HuH-7.5 (cell line): Measurements from ENCODE around the gene RCAN2.

Experiments
- DNase-seq: peaks from one replicate; pipeline ENCODE4 v3.0.0; 2011; ENCODE audit warnings: low spot score

RCAN2 gene

DNA sequence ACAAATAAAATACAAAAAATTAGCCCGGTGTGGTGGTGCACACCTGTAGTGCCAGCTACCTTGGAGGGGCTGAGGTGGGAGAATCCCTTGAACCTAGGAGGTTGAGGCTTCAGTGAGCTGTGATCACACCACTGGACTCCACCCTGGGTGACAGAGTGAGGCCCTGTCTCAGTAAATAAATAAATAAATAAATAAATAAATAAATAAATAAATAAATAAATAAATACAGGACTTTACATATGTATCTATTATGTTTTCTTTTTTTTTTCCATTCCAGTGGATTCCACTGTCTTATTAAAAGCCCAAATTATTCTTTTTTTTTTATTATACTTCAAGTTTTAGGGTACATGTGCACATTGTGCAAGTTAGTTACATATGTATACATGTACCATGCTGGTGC lies 279.3 kb downstream of the RCAN2 start:
- DNase-seq: no peak

DNA sequence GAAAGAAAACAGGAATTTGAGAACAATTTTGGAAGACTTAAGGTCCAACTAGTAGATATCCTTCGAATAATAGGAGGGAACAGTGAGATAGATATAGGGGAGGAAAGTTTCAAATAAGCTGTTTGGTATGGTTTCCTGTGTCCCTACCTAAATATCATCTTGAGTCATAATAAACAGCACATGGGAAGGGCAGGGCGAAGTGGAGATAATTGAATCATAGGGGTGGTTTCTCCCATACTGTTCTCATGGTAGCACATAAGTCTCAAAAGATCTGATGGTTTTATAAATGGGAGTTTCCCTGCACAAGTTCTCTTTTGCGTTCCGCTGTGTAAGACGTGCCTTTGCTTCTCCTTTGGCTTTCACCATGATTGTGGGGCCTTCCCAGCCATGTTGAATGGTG lies 281.0 kb downstream of the RCAN2 start:
- no peak for DNase-seq

DNA sequence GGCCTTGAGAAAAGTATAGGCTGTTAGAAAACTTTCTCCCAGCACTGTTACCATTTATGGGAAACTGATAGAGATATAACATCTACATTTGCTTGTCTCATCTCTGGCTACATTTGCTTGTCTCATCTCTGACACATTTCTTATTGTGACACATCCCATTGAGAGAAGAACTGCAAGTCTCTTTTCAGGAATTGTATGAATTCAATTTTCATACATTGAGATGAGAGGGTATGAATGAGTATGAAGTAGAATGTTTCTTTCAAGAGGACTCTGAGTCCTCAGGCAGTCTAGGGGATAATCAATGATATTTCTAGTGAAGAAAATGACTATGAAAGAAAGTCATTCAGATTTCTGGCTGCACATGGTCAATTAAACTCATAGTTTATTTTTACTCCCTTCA lies 282.9 kb downstream of the RCAN2 start:
- no peak for DNase-seq

DNA sequence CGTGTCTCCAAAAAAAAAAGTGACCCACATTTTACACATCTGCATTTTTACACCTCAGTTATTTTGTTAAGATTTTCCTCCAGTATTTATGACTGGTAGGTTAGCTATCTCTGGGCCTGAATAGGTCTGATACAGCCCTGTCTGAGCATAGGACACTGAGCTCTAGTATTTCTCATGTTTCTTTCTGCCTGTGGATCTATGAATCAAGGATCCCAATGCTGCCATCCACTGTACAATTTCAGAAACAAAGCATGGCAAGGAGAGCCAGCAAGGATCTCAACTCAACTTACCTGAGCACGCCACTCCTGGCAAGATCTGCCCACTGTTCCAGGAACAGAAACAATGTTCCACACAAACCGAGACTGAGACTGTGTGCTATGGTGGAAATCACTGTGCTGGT lies 284.1 kb downstream of the RCAN2 start:
- DNase-seq: no peak

GRCh38 chr6:46204880-46205650 lies 286.2 kb downstream of the RCAN2 start:
- no peak for DNase-seq

DNA sequence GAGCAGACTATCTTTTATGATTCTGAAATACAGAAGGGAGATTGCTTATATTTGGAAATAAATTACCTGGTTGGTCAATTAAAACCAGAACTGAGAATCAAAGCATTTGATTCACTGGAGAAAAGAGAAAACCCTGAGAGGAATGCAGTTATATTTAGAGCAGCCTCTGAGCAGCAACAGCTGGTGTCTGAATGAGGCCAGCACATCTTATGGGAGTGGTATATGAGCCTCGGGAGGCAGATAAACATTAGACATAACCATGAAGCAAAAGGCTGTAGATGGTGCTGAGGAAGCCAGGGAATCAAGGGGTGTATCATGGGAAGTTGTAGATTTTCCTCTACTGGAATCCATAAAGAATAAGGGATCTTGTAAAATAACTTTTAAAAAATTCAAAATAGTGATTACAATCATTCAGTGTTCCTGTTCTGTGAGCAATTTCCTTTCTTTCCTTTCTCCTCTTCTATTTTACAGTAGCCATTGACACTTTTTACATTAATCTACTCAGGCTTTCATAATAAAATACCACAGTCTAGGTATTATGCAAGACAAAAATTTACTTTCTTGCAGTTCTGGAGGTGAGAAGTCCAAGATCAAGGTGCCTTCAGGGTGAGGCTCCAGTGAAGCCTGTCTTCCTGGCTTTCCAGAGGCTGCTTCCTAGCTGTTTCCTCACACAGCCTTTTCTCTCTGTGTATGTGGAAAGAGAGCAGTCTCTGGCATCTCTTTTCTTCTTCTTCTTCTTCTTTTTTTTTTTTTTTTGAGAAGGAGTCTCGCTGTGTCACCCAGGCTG lies 287.7 kb downstream of the RCAN2 start:
- no peak for DNase-seq

DNA sequence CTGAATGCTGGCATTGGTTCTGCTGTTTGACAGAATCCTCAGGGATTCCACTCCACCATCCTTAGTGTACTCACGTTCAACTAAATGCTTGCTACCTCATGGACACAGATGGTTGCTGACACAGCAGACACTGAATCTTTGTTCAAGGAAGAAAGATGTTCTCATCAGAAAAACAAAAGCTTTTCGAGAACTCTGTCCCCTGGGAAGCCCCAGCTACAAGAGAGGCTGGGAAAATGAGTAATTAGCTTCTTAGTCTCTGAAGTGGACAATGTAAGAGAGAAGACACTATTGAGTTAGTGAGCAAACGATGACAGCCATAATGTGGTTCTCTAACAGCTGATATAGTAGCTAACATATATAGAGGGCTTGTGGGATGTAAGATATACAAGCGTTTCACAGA lies 289.5 kb downstream of the RCAN2 start:
- no peak for DNase-seq

DNA sequence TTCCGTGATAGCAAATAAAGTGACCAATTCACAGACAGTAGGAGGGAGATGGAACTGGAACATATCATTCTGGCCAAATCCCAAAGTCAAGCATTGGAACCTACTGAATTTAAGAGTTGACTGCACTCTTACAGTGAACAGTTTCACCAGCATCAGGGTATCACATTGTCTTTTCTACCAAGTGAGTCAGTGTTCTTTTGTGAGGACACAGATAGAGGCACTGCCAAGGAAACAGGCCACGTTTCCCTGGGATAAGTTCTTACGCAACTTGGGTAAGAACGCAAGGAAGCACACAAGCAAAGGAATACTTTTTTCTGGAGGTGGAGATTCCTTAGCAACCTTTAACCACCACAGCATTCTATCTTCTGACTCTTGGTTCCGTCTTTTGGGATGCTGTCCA lies 291.9 kb downstream of the RCAN2 start:
- DNase-seq: no peak

- no peak for DNase-seq
Observed at GRCh38 chr6:46191961-46192360, 299.3 kb downstream of the RCAN2 start.

- no peak for DNase-seq
Observed at GRCh38 chr6:46190889-46191288, 300.4 kb downstream of the RCAN2 start.

DNA sequence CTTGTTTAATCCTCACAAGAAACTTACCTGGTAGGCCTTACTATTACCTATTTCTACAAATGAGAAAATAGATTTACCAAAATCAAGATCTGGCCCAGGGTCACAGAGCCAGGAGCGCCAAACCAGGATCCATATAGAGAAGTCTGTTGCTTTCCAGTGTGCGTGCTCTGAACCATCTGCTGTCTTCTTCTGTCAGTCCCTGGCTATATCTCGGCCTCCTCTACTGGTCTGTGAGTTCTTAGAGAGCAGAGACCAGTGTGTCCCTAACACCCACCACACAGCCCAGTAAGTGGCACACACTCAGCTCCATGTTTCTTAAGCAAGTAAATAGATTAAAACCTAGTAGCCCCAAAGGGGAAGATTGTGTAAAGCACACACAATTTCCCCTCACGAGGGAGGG lies 301.5 kb downstream of the RCAN2 start:
- DNase-seq: no peak

DNA sequence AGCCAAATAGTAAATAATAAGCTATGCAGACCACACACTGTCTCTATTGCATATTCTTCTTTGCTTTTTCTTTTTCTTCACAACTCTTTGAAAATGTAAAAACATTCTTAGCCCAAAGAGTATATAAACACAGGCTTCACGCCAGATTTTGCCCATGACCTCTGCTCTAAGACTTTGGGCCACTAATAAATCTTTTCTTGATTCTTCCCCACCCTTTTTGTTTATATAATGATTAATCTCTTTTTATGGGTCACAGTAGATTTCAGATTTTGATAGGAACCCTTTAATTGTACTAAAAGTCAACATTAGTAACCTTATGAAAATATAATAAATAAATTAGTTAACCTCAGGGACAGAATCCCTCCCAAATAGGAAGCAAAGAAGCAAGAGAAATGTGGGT lies 304.7 kb downstream of the RCAN2 start:
- no peak for DNase-seq

- no peak for DNase-seq
Observed at GRCh38 chr6:46184114-46184513, 307.1 kb downstream of the RCAN2 start.

DNA sequence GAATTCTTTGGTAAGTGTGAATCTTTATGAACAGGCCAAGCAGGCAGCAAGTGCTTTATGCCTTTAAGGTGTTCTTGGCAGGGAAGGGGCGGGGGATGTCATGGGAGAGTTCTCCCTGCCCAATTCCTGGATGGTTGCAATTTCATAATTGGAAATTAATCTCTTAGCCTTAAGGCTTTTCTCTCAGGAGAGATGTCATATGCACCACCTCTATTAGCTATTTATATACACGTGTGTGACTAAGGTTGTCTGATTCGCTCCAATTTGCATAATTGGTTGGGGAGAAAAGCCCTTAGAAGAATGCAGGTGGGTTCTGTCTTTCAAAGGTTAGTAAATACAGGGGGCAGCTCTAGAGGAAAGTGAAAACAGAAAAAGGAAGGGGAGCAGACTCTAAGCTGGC lies 315.3 kb downstream of the RCAN2 start:
- no peak for DNase-seq

DNA sequence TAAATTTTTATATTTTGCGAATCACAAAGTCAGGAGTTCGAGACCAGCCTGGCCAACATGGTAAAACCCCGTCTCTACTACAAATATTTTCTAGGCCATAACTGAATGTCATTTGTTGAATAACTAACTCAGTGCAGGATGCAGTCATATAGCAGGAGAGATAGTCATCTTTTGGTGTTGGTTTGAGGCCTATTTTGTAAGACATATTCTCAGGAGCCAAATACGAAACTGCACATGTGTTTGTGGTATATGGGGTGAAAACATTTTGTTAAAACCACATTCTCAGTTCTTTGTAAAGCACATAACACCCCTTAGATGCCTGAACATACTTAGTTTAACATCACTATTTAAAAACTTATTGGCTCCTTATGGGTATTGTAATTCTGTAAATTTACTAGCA lies 315.8 kb downstream of the RCAN2 start:
- DNase-seq: no peak

DNA sequence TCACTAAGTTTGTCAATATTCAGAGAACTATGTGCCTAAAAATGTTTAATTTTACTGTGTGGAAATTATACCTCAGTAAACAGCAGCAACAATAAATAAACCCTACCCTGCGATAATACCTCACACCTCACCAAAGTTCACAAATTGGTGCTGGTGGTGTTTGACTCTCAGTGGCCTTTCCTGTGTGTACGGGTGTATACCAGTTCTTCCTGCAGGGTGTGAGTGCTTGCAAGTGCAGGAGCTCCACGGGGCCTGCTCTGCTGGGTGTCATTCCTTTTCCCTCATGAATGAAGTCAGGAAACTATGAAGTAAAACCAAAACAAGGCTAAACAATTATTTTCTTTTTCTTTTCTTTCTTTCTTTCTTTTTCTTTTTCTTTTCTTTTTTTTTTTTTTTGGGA lies 316.3 kb downstream of the RCAN2 start:
- no peak for DNase-seq

- DNase-seq: no peak
Observed at GRCh38 chr6:46172176-46172575, 319.1 kb downstream of the RCAN2 start.
